Astrocyte (in vitro differentiated cells and primary cell): ENCODE data around the gene IGF2R. TPM values are rescaled to one million over a fixed set of nuclear protein-coding genes. Genes with fewer than 3 reads are reported as not detected.

Experiments used
- DNase-seq: peaks from one replicate; pipeline ENCODE4 v3.0.0-alpha.2; 2010; ENCODE audit warnings: low read depth
- FAIRE-seq: peaks from 2 replicates; lab custom pipeline; 2011; peaks lifted over from hg19 to GRCh38; lab: Jason Lieb, UNC
- H2AFZ ChIP-seq: 2 replicates; pipeline ENCODE4 v1.6.0; 2012; ENCODE audit warnings: low read depth, low read length, inconsistent platforms
- H3K27ac ChIP-seq: 2 replicates; pipeline ENCODE4 v1.5.1; 2011; ENCODE audit warnings: low read depth, low read length, inconsistent platforms
- H3K27me3 ChIP-seq: 2 replicates; pipeline ENCODE4 v1.6.0; 2011; ENCODE audit warnings: low read length, inconsistent platforms; ENCODE audit not compliant: insufficient read depth
- H3K36me3 ChIP-seq: 2 replicates; pipeline ENCODE4 v1.5.1; 2011; ENCODE audit warnings: low read length, inconsistent platforms; ENCODE audit not compliant: insufficient read depth
- H3K4me1 ChIP-seq: 2 replicates; pipeline ENCODE4 v1.5.1; 2011; ENCODE audit warnings: low read length, inconsistent platforms; ENCODE audit not compliant: insufficient read depth
- H3K4me2 ChIP-seq: 2 replicates; pipeline ENCODE4 v1.6.0; 2012; ENCODE audit warnings: low read length, inconsistent platforms
- H3K4me3 ChIP-seq: 2 replicates; pipeline ENCODE4 v1.5.1; 2011; ENCODE audit warnings: low read depth, mild to moderate bottlenecking, low read length, inconsistent platforms; ENCODE audit not compliant: insufficient read depth
- H3K79me2 ChIP-seq: 2 replicates; pipeline ENCODE4 v1.6.0; 2012; ENCODE audit warnings: mild to moderate bottlenecking, low read length, inconsistent platforms; ENCODE audit not compliant: insufficient read depth
- H3K9ac ChIP-seq: 2 replicates; pipeline ENCODE4 v1.6.0; 2012; ENCODE audit warnings: mild to moderate bottlenecking, low read length, inconsistent platforms
- H3K9me3 ChIP-seq: 2 replicates; pipeline ENCODE4 v1.5.1; 2012; ENCODE audit warnings: low read depth, mild to moderate bottlenecking, low read length, inconsistent platforms; ENCODE audit not compliant: insufficient read depth
- H4K20me1 ChIP-seq: 2 replicates; pipeline ENCODE4 v1.6.0; 2012; ENCODE audit warnings: low read length, inconsistent platforms; ENCODE audit not compliant: insufficient read depth
- H3K27ac Mint-ChIP-seq: one replicate; pipeline ENCODE4 v1.8.0; 2021; ENCODE audit warnings: mild to moderate bottlenecking, mixed read lengths; ENCODE audit not compliant: unreplicated experiment
- H3K27me3 Mint-ChIP-seq: one replicate; pipeline ENCODE4 v1.8.0; 2021; ENCODE audit warnings: low read depth, mixed read lengths; ENCODE audit not compliant: unreplicated experiment
- H3K36me3 Mint-ChIP-seq: one replicate; pipeline ENCODE4 v1.8.0; 2021; ENCODE audit warnings: low read depth, mixed read lengths; ENCODE audit not compliant: unreplicated experiment
- H3K4me1 Mint-ChIP-seq: one replicate; pipeline ENCODE4 v1.8.0; 2021; ENCODE audit warnings: low read depth, mixed read lengths; ENCODE audit not compliant: unreplicated experiment
- H3K4me3 Mint-ChIP-seq: one replicate; pipeline ENCODE4 v1.8.0; 2021; ENCODE audit warnings: mild to moderate bottlenecking, moderate library complexity, mixed read lengths; ENCODE audit not compliant: unreplicated experiment
- H3K9me3 Mint-ChIP-seq: one replicate; pipeline ENCODE4 v1.8.0; 2021; ENCODE audit warnings: mild to moderate bottlenecking, mixed read lengths; ENCODE audit not compliant: unreplicated experiment
- EZH2 ChIP-seq: IDR thresholded peaks from 2 replicates; pipeline ENCODE4 v1.6.1; 2012; ENCODE audit warnings: mild to moderate bottlenecking, low read length, inconsistent platforms; ENCODE audit not compliant: insufficient read depth
- total RNA-seq: library from RNA; stranded (reverse); gene quantifications from 2 replicates; pipeline ENCODE4 v1.2.1, GENCODE V29; 2021
- TF ChIP-seq, protein P1 (sequence below): IDR thresholded peaks from 2 replicates; pipeline ENCODE4 v1.5.1; 2011; ENCODE audit warnings: low read depth, mild to moderate bottlenecking, inconsistent platforms, low read length, moderate library complexity; ENCODE audit not compliant: insufficient read depth

IGF2R gene
- total RNA-seq, 1 donor from 2014 or later = 173 TPM

DNA sequence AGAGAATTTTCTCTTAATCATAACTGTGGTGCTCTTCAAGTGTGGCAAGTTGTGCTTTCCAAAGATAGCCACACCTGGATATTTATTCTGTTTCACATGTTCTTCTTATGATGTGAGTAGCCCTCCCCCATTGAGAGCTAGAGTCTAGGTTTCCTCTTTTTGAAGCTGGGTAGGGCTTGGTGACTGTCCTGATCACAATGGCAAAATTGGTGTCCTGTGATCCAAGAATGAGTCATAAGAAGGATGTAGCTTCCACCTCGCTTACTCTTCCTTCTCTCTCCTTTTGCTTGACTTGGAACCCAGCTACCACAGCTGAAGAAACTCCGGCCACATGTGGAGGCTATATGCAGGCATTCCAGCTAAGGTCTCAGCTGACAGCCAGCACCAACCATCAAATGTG, 7.4 kb upstream of the IGF2R start:
- Histone ChIP-seq H3K27ac (no peak overlapping the region), H3K4me2 (no peak overlapping the region), H3K27me3 (peaks cover 5% of the 10 kb centered on the region), H3K36me3 (no peaks in the 10 kb centered on the region), H3K4me3 (no peak overlapping the region), H3K9me3 (no peaks in the 10 kb centered on the region), H3K79me2 (no peaks in the 10 kb centered on the region), H3K9ac (no peak overlapping the region), H3K4me1 (no peaks in the 10 kb centered on the region), H2AFZ (no peak overlapping the region), H4K20me1 (no peaks in the 10 kb centered on the region)
- peaks cover 2% of the 10 kb centered on the region for H3K9me3 Mint-ChIP-seq
- TF ChIP-seq, protein P1, sequence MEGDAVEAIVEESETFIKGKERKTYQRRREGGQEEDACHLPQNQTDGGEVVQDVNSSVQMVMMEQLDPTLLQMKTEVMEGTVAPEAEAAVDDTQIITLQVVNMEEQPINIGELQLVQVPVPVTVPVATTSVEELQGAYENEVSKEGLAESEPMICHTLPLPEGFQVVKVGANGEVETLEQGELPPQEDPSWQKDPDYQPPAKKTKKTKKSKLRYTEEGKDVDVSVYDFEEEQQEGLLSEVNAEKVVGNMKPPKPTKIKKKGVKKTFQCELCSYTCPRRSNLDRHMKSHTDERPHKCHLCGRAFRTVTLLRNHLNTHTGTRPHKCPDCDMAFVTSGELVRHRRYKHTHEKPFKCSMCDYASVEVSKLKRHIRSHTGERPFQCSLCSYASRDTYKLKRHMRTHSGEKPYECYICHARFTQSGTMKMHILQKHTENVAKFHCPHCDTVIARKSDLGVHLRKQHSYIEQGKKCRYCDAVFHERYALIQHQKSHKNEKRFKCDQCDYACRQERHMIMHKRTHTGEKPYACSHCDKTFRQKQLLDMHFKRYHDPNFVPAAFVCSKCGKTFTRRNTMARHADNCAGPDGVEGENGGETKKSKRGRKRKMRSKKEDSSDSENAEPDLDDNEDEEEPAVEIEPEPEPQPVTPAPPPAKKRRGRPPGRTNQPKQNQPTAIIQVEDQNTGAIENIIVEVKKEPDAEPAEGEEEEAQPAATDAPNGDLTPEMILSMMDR = no peak
- TF ChIP-seq EZH2 = no peak
- DNase-seq (no peak), FAIRE-seq (no peak)
- H3K36me3 Mint-ChIP-seq = no peaks in the 10 kb centered on the region
- H3K27ac Mint-ChIP-seq = no peak overlapping the region
- no peak overlapping the region for H3K4me3 Mint-ChIP-seq
- peaks cover 14% of the 10 kb centered on the region for H3K4me1 Mint-ChIP-seq
- H3K27me3 Mint-ChIP-seq = peaks cover 37% of the 10 kb centered on the region

DNA sequence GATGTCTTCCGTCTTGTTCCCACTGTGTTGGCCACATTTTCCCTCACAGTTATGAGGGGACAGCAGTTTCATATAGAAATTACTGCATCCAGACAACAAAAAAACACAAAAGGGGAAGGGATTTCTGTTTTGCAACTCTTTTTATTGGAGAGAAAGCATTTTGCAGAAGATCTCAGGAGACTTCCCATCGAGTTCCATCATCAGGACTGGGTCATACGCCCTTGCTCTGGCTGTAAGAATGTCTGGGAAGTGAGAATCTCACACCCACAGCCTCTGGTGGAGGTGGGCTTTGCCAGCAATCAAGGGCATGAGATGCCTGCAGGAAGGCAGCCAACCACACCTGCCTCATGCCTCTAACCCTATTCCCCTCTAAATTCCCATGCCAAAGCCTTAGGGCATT, 5.8 kb upstream of the IGF2R start:
- TF ChIP-seq EZH2 = no peak
- TF ChIP-seq, protein P1 = no peak
- DNase-seq (no peak), FAIRE-seq (no peak)
- Mint-ChIP-seq H3K36me3 (no peaks in the 10 kb centered on the region), H3K4me1 (peaks cover 14% of the 10 kb centered on the region), H3K4me3 (no peak overlapping the region), H3K27me3 (peaks cover 36% of the 10 kb centered on the region), H3K9me3 (peaks cover 2% of the 10 kb centered on the region), H3K27ac (no peak overlapping the region)
- no peak overlapping the region for H3K27ac ChIP-seq
- no peak overlapping the region for H3K9ac ChIP-seq
- no peaks in the 10 kb centered on the region for H3K9me3 ChIP-seq
- H4K20me1 ChIP-seq = no peaks in the 10 kb centered on the region
- no peak overlapping the region for H3K4me2 ChIP-seq
- peaks cover 5% of the 10 kb centered on the region for H3K27me3 ChIP-seq
- no peak overlapping the region for H2AFZ ChIP-seq
- H3K4me3 ChIP-seq = no peak overlapping the region
- no peaks in the 10 kb centered on the region for H3K79me2 ChIP-seq
- no peaks in the 10 kb centered on the region for H3K36me3 ChIP-seq
- H3K4me1 ChIP-seq = no peaks in the 10 kb centered on the region

DNA sequence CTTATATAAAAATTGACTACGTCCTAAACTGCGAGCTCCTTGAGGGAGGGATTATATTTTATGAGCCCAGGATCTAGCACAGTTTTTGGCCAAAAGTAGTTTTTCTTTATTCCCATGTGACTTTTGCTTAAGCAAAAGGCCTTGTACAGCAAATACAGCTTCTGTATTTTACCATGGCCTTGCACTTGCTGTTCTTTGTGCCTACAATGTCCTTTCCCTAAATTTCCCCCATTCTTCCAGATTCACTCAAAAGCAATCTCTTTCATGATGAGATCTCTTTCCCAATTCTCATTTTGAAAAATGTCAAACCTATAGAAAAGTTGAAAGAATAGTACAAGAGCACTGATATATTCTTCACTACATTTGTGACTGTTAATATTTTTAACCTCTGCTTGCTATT, 4.8 kb upstream of the IGF2R start:
- Mint-ChIP-seq H3K36me3 (no peaks in the 10 kb centered on the region), H3K4me1 (peaks cover 14% of the 10 kb centered on the region), H3K27me3 (peaks cover 36% of the 10 kb centered on the region), H3K4me3 (no peak overlapping the region), H3K27ac (no peak overlapping the region), H3K9me3 (peaks cover 2% of the 10 kb centered on the region)
- DNase-seq = no peak
- no peaks in the 10 kb centered on the region for H4K20me1 ChIP-seq
- no peak overlapping the region for H3K4me2 ChIP-seq
- TF ChIP-seq, protein P1 = no peak
- no peak for TF ChIP-seq EZH2
- no peak for FAIRE-seq
- H2AFZ ChIP-seq = no peak overlapping the region
- no peak overlapping the region for H3K9ac ChIP-seq
- H3K4me1 ChIP-seq = no peaks in the 10 kb centered on the region
- H3K27me3 ChIP-seq = peaks cover 5% of the 10 kb centered on the region
- no peaks in the 10 kb centered on the region for H3K79me2 ChIP-seq
- no peaks in the 10 kb centered on the region for H3K9me3 ChIP-seq
- no peak overlapping the region for H3K27ac ChIP-seq
- no peaks in the 10 kb centered on the region for H3K36me3 ChIP-seq
- H3K4me3 ChIP-seq = no peak overlapping the region
